ENCODE measurements around the gene C1orf141.

DNA sequence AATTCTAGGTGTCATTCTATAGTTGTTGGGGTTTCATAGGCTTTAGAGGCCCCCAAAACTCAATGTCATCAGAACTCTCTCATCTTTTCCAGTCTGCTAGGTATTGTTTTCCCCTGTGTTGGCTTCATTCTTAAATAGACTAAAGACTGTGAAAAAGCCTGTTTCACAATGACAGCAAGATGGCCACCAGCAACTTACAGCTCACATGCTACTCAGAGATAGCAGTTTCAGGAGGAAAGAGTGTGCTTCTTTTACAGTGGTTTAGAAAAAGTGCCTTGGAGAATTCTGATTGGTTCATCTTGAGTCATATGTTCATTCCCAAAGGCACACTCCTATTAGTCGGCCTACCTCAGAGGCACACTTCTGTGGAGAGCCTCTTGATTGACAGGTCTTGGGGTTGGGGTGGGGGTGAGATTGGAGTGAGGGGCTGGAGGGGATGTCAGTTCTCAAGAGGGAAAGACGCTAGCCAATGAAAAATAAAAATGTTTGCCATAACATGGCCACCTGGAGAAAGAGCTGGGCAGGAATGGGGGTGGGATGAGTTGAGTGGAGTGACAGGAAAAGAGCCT, 40.0 kb upstream of the C1orf141 start:
- TF ChIP-seq YY1 (IDR thresholded peaks at IDR 0.05; ENCODE audit: insufficient read depth, insufficient read length) (no peak), ZNF274 (IDR thresholded peaks at IDR 0.05; ENCODE audit: low read depth, low read length) (no peak)

Measured in NT2/D1 (cell line).